Skeletal muscle tissue (tissue), 4 donors: Measurements from ENCODE around the gene MB21D2. TPM values are rescaled to one million over a fixed set of nuclear protein-coding genes. Genes with fewer than 3 reads are reported as not detected.
"Not testable (repeated sequence)": the region's sequence is repeated elsewhere in the genome, so short reads cannot be mapped to it uniquely, and the experiment has no call there.

Source experiments
- H3K27ac ChIP-seq: one replicate; pipeline ENCODE4 v1.7.0; 2013; ENCODE audit warnings: mild to moderate bottlenecking, low read depth, low read length, inconsistent platforms
- H3K27me3 ChIP-seq, 3 donors: one replicate each; pipeline ENCODE4 v1.7.0; 2013; ENCODE audit warnings: low read length in 3 of 3; ENCODE audit not compliant: control insufficient read depth in 3 of 3, insufficient read depth in 3 of 3
- H3K36me3 ChIP-seq, 3 donors: one replicate each; pipeline ENCODE4 v1.7.0; 2013; ENCODE audit warnings: low read length in 3 of 3; ENCODE audit not compliant: control insufficient read depth in 3 of 3, insufficient read depth in 3 of 3
- H3K4me1 ChIP-seq, 3 donors: one replicate each; pipeline ENCODE4 v1.7.0; 2013; ENCODE audit warnings: low read length in 3 of 3, mild to moderate bottlenecking in 3 of 3; ENCODE audit not compliant: control insufficient read depth in 3 of 3, insufficient read depth in 3 of 3
- H3K4me3 ChIP-seq, 3 donors: one replicate each; pipeline ENCODE4 v1.7.0; 2013; ENCODE audit warnings: low read length in 3 of 3
- H3K9ac ChIP-seq, 3 donors: one replicate each; pipeline ENCODE4 v1.7.0; 2013; ENCODE audit warnings: low read length in 3 of 3, mild to moderate bottlenecking in 3 of 3, moderate library complexity in 2 of 3, low read depth in 1 of 3
- H3K9me3 ChIP-seq, 3 donors: one replicate each; pipeline ENCODE4 v1.7.0; 2013; ENCODE audit warnings: low read length in 3 of 3; ENCODE audit not compliant: control insufficient read depth in 3 of 3
- total RNA-seq: library from RNA; depleted of rRNA; stranded (reverse); fragments of >200 nt; gene quantifications from one replicate; pipeline ENCODE4 v1.2.3, GENCODE V29; 2014
- donor health status: Osteomylitis.

Gene MB21D2
- total RNA-seq, 1 donor from 2014 or later, result 24.0 TPM

- Histone ChIP-seq H3K36me3 (no peaks in the 10 kb centered on the region), H3K9me3 (no peaks in the 10 kb centered on the region), H3K27ac (no peak overlapping the region), H3K4me1 (peaks cover 6 to 7% (median 6%) of the 10 kb centered on the region in 3 donors), H3K4me3 (no peak overlapping the region), H3K9ac (no peak overlapping the region), H3K27me3 (no peaks in the 10 kb centered on the region)
Measured at GRCh38 chr3:192850451-192850981, 67.1 kb downstream of the MB21D2 start.

GRCh38 chr3:192849821-192850220 lies 67.8 kb downstream of the MB21D2 start:
- not testable (repeated sequence) for H3K9ac ChIP-seq, H3K27ac ChIP-seq, H3K4me3 ChIP-seq, H3K36me3 ChIP-seq, H3K27me3 ChIP-seq, H3K4me1 ChIP-seq, H3K9me3 ChIP-seq

DNA sequence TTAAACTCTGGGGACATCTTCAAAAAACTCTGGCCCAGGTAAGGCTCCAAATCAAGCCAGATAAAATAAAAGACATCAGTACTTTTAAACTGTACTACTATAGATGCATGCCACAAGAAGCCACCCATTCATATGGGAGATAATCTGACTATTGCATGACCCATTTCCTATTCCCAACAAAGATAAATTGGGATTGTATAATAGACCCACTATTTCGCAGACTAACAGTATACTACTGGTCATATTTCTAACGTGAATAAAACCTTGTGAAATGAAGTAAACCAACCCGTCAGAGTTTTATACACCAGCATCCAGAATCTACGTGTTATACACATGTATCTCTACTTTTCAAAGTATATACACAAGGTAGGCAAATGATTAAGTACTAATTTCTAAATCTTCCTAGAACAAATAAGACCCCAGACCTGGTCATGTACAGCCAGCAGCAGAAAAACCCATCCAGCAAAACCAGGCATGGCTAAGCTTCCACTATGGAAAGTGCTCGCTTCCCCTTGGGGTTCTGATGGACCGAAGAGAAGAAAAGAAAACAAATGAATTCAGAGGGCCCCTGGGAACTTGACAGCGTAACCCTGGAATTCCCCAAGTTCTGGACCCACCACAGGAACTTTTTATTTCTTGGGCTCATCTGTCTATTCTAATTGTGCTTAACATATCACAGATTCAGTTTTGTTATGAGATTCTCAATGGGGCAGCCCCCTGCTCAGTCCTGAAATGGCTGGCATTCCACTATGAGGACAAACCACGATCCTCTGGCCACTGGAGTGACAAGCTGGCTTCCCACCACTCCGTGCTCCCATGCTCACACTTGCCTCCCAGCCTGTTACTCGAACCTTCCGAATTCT lies 69.1 kb downstream of the MB21D2 start:
- Histone ChIP-seq H3K36me3 (no peaks in the 10 kb centered on the region), H3K27ac (no peak overlapping the region), H3K9me3 (no peaks in the 10 kb centered on the region), H3K9ac (no peak overlapping the region), H3K4me1 (peaks cover 6 to 17% (median 15%) of the 10 kb centered on the region in 3 donors), H3K27me3 (no peaks in the 10 kb centered on the region), H3K4me3 (no peak overlapping the region)

- H3K36me3 ChIP-seq, result no peaks in the 10 kb centered on the region
- peaks cover 6 to 24% (median 20%) of the 10 kb centered on the region in 3 donors for H3K4me1 ChIP-seq
- no peak overlapping the region for H3K9ac ChIP-seq
- H3K9me3 ChIP-seq, result no peaks in the 10 kb centered on the region
- no peak overlapping the region for H3K4me3 ChIP-seq
- H3K27me3 ChIP-seq, result no peaks in the 10 kb centered on the region
- H3K27ac ChIP-seq, result no peak overlapping the region
Measured at GRCh38 chr3:192847941-192848340, 69.7 kb downstream of the MB21D2 start.

DNA sequence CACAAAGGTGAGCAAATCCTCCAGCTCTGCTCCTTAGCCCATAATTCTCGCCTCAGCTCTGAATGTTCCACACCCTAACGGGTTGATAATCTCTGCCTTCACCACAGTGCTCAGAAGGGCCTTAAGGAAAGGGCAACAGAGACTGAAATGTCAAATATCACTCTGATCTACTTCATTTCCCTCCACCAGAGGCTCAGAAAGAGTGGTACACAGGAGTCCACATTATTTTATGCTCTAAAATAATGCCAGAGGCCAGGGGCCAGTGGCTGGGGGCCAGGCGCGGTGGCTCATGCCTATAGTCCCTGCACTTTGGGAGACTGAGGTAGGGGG lies 72.2 kb downstream of the MB21D2 start:
- Histone ChIP-seq H3K36me3 (no peaks in the 10 kb centered on the region), H3K9me3 (no peaks in the 10 kb centered on the region), H3K4me3 (no peak overlapping the region), H3K9ac (no peak overlapping the region), H3K27me3 (no peaks in the 10 kb centered on the region), H3K27ac (no peak overlapping the region), H3K4me1 (peaks cover 0 to 21% (median 13%) of the 10 kb centered on the region in 3 donors)

GRCh38 chr3:192844836-192845525 lies 72.7 kb downstream of the MB21D2 start:
- no peak overlapping the region for H3K9ac ChIP-seq
- H3K27me3 ChIP-seq, result no peaks in the 10 kb centered on the region
- no peaks in the 10 kb centered on the region for H3K9me3 ChIP-seq
- no peaks in the 10 kb centered on the region for H3K36me3 ChIP-seq
- H3K4me1 ChIP-seq, result peaks cover 0 to 21% (median 13%) of the 10 kb centered on the region in 3 donors
- no peak overlapping the region for H3K27ac ChIP-seq
- no peak overlapping the region for H3K4me3 ChIP-seq

GRCh38 chr3:192844486-192844765 lies 73.2 kb downstream of the MB21D2 start:
- Histone ChIP-seq H3K27ac (no peak overlapping the region), H3K9ac (no peak overlapping the region), H3K27me3 (no peaks in the 10 kb centered on the region), H3K4me3 (no peak overlapping the region), H3K4me1 (peaks cover 0 to 21% (median 13%) of the 10 kb centered on the region in 3 donors), H3K9me3 (no peaks in the 10 kb centered on the region), H3K36me3 (no peaks in the 10 kb centered on the region)

GRCh38 chr3:192843723-192844485 lies 73.8 kb downstream of the MB21D2 start:
- peaks cover 0 to 21% (median 13%) of the 10 kb centered on the region in 3 donors for H3K4me1 ChIP-seq

GRCh38 chr3:192843119-192843518 lies 74.5 kb downstream of the MB21D2 start:
- Histone ChIP-seq H3K36me3 (no peaks in the 10 kb centered on the region), H3K4me1 (peaks cover 0 to 21% (median 13%) of the 10 kb centered on the region in 3 donors), H3K9ac (no peak overlapping the region), H3K4me3 (no peak overlapping the region), H3K27ac (no peak overlapping the region), H3K27me3 (no peaks in the 10 kb centered on the region), H3K9me3 (no peaks in the 10 kb centered on the region)

More at GRCh38 chr3:192843723-192844485, 73.8 kb downstream of the MB21D2 start:
- no peak overlapping the region for H3K27ac ChIP-seq
- no peaks in the 10 kb centered on the region for H3K36me3 ChIP-seq
- H3K4me3 ChIP-seq, result no peak overlapping the region
- H3K9me3 ChIP-seq, result no peaks in the 10 kb centered on the region
- no peaks in the 10 kb centered on the region for H3K27me3 ChIP-seq
- H3K9ac ChIP-seq, result no peak overlapping the region
